CD4-positive, alpha-beta T cell treated with Interleukin-17A for 1 hour (primary cell): ENCODE data around the gene ZNF2.
A peak's percentile ranks its signal among the peaks of the same experiment; 100 is the strongest.

Source experiments
- DNase-seq: peaks from one replicate; pipeline ENCODE4 v3.0.0-alpha.2; 2020

Gene ZNF2

GRCh38 chr2:95207111-95207961 lies 41.7 kb downstream of the ZNF2 start, which contains the start of gene ZNF892:
TSS of gene ZNF892 (plus strand) at chr2:95207521. CDS start at chr2:95207816, 295 bp downstream.
- DNase-seq = peak; percentile 83

GRCh38 chr2:95208106-95208505 lies 42.5 kb downstream of the ZNF2 start:
- no peak for DNase-seq

- DNase-seq = no peak
Observed at GRCh38 chr2:95215018-95215612, 49.5 kb downstream of the ZNF2 start.

GRCh38 chr2:95220449-95220848 lies 54.8 kb downstream of the ZNF2 start:
- DNase-seq = no peak

GRCh38 chr2:95225658-95226057 lies 60.0 kb downstream of the ZNF2 start:
- no peak for DNase-seq

GRCh38 chr2:95231723-95232122 lies 66.1 kb downstream of the ZNF2 start:
- no peak for DNase-seq

- no peak for DNase-seq
Observed at GRCh38 chr2:95232232-95232631, 66.6 kb downstream of the ZNF2 start.
